H1 (cell line): ENCODE data around the gene GSTA1.

ENCODE experiments used
- CHD2 ChIP-seq: IDR thresholded peaks from 2 replicates; pipeline ENCODE4 v1.6.1; 2012; ENCODE audit warnings: low read length, improper control_type of control experiment
- JUND ChIP-seq: IDR thresholded peaks from 2 replicates; pipeline ENCODE4 v1.6.1; 2011; ENCODE audit warnings: mild to moderate bottlenecking, improper control_type of control experiment, low read length
- KDM1A ChIP-seq: fragments of 200-600, 300-600 bp; sonication (generic); IDR thresholded peaks from 2 replicates; pipeline ENCODE4 v1.7.1; 2016; ENCODE audit warnings: mild to moderate bottlenecking, low read length, borderline replicate concordance
- MAFK ChIP-seq: IDR thresholded peaks from 2 replicates; pipeline ENCODE4 v1.6.1; 2012; ENCODE audit warnings: low read depth, mild to moderate bottlenecking, improper control_type of control experiment, low read length
- NRF1 ChIP-seq: IDR thresholded peaks from 2 replicates; pipeline ENCODE4 v1.6.1; 2011; ENCODE audit warnings: mild to moderate bottlenecking, low read depth, low read length, improper control_type of control experiment
- POLR2AphosphoS5 ChIP-seq: IDR thresholded peaks from 2 replicates; pipeline ENCODE4 v1.6.1; 2011; ENCODE audit warnings: low read depth, low read length
- SRF ChIP-seq: IDR thresholded peaks from 2 replicates; pipeline ENCODE4 v1.6.1; 2011; ENCODE audit warnings: mild to moderate bottlenecking, low read depth, low read length, moderate library complexity
- TCF12 ChIP-seq: IDR thresholded peaks from 2 replicates; pipeline ENCODE4 v1.6.1; 2011; ENCODE audit warnings: low read depth, mild to moderate bottlenecking, low read length
- USF2 ChIP-seq: IDR thresholded peaks from 2 replicates; pipeline ENCODE4 v1.6.1; 2011; ENCODE audit warnings: low read length, improper control_type of control experiment
- ZNF274 ChIP-seq: IDR thresholded peaks from 2 replicates; pipeline ENCODE4 v1.7.0; 2012; ENCODE audit warnings: low read length, borderline replicate concordance; ENCODE audit errors: extremely low read depth
- TF ChIP-seq, protein P1 (sequence below), 3 experiments: IDR thresholded peaks; 1 replicate in 2 of 3; 2 replicates in 1 of 3; pipeline versions ENCODE4 v1.5.1 to v1.6.1; 2011; ENCODE audit warnings: low read length in 3 of 3, mild to moderate bottlenecking in 3 of 3, inconsistent platforms in 2 of 3, low read depth in 1 of 3, moderate library complexity in 1 of 3; ENCODE audit not compliant: insufficient read depth in 1 of 3; ENCODE audit errors: control extremely low read depth in 1 of 3

DNA sequence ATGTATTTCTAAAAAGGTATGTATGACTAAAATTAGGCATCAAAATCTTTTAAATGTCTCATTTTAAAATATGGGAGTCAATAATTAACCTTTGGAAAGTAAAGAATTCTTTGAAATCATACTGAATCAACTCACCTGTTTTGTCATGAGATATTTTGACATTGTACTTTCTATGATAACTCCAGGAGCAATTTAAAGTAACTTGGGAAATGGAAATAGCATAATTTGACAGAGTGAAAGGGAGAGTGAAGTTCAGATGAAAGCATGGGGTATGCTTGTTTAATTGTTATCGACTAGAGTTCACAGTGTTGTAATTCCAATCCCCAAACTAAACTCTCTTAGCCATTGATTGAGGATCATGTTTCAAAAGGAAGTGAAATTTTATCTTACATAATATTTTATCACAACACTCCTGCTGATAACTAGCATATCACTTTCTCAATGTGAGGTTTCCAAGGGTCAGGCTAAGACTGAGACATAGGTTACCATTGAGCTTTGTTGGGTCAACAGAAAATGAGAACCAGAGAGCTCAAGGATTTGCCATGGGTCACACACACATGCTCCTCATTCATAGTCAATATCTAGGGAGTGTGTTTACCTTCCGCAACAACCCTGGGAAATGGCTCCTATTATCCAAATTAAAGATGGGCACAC, 2.3 kb downstream of the GSTA1 start:
- no peak for TF ChIP-seq KDM1A
- no peak for TF ChIP-seq ZNF274
- TF ChIP-seq, protein P1, sequence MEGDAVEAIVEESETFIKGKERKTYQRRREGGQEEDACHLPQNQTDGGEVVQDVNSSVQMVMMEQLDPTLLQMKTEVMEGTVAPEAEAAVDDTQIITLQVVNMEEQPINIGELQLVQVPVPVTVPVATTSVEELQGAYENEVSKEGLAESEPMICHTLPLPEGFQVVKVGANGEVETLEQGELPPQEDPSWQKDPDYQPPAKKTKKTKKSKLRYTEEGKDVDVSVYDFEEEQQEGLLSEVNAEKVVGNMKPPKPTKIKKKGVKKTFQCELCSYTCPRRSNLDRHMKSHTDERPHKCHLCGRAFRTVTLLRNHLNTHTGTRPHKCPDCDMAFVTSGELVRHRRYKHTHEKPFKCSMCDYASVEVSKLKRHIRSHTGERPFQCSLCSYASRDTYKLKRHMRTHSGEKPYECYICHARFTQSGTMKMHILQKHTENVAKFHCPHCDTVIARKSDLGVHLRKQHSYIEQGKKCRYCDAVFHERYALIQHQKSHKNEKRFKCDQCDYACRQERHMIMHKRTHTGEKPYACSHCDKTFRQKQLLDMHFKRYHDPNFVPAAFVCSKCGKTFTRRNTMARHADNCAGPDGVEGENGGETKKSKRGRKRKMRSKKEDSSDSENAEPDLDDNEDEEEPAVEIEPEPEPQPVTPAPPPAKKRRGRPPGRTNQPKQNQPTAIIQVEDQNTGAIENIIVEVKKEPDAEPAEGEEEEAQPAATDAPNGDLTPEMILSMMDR (IDR thresholded peaks at IDR 0.05; ENCODE audit: control extremely low read depth in 1 of 3, insufficient read depth in 1 of 3, low read depth in 1 of 3, low read length in 3 of 3) = no peak
- TF ChIP-seq POLR2AphosphoS5 = no peak
- TF ChIP-seq CHD2 = no peak
- no peak for TF ChIP-seq SRF
- TF ChIP-seq TCF12 = no peak
- no peak for TF ChIP-seq NRF1
- TF ChIP-seq USF2 = no peak
- no peak for TF ChIP-seq JUND
- no peak for TF ChIP-seq MAFK
